RPMI7951 (cell line): ENCODE results near the gene LPIN2. TPM values are rescaled to one million over a fixed set of nuclear protein-coding genes. Genes with fewer than 3 reads are reported as not detected.
A peak's percentile ranks its signal among the peaks of the same experiment; 100 is the strongest.
"Not testable (repeated sequence)": the region's sequence is repeated elsewhere in the genome, so short reads cannot be mapped to it uniquely, and the experiment has no call there.

Source experiments
- DNase-seq: peaks from one replicate; pipeline ENCODE4 v3.0.0-alpha.2; 2012; ENCODE audit warnings: low read depth
- total RNA-seq: library from RNA; depleted of rRNA; stranded (reverse); fragments of >200 nt; shearing (Covaris generic); gene quantifications from 2 replicates; pipeline ENCODE4 v1.2.3, GENCODE V29; 2014

The LPIN2 gene
- total RNA-seq, 1 experiment from 2014 or later = 11.4 TPM

- no peak for DNase-seq
These were observed 32.2 kb upstream of the LPIN2 start for GRCh38 chr18:3044931-3045698.

- no peak for DNase-seq
These were observed 29.4 kb upstream of the LPIN2 start for GRCh38 chr18:3042379-3042778.

- no peak for DNase-seq
These were observed 28.9 kb upstream of the LPIN2 start for GRCh38 chr18:3041843-3042242.

- no peak for DNase-seq
These were observed 27.9 kb upstream of the LPIN2 start for GRCh38 chr18:3040881-3041280.

- DNase-seq = no peak
These were observed 27.2 kb upstream of the LPIN2 start for GRCh38 chr18:3040173-3040572.

GRCh38 chr18:3037423-3037915, 24.5 kb upstream of the LPIN2 start:
- peak; percentile 30 for DNase-seq

GRCh38 chr18:3036108-3036507, 23.2 kb upstream of the LPIN2 start:
- no peak for DNase-seq

GRCh38 chr18:3035635-3036034, 22.7 kb upstream of the LPIN2 start:
- no peak for DNase-seq

- no peak for DNase-seq
These were observed 19.8 kb upstream of the LPIN2 start for GRCh38 chr18:3032721-3033120.

GRCh38 chr18:3029215-3029952, 16.4 kb upstream of the LPIN2 start:
- DNase-seq = no peak

GRCh38 chr18:3028115-3028514, 15.2 kb upstream of the LPIN2 start:
- not testable (repeated sequence) for DNase-seq

- DNase-seq = no peak
These were observed 14.5 kb upstream of the LPIN2 start for GRCh38 chr18:3027370-3027891.

GRCh38 chr18:3025544-3025943, 12.6 kb upstream of the LPIN2 start:
- DNase-seq = no peak

- DNase-seq = not testable (repeated sequence)
These were observed 10.7 kb upstream of the LPIN2 start for GRCh38 chr18:3023603-3024002.

GRCh38 chr18:3016585-3017297, 3.8 kb upstream of the LPIN2 start:
- no peak for DNase-seq

GRCh38 chr18:3015851-3016250, 2.9 kb upstream of the LPIN2 start:
- DNase-seq = no peak

GRCh38 chr18:3015204-3015592, 2.3 kb upstream of the LPIN2 start:
- peak; percentile 66 for DNase-seq

GRCh38 chr18:3014503-3015203, 1.7 kb upstream of the LPIN2 start:
- peak; percentile 10 for DNase-seq

GRCh38 chr18:3012136-3013023, 564 bp downstream of the LPIN2 start:
- peak; percentile 16 for DNase-seq

GRCh38 chr18:3010086-3010485, 2.9 kb downstream of the LPIN2 start:
- no peak for DNase-seq
